IPS DF 4.7 (cell line): ENCODE results near the gene FLYWCH1.

Source experiments
- DNase-seq: peaks from one replicate; pipeline ENCODE4 v3.0.0-alpha.2; 2013; ENCODE audit warnings: low spot score; ENCODE audit errors: extremely low read depth

FLYWCH1 gene

GRCh38 chr16:2982402-2982801 lies 70.7 kb downstream of the FLYWCH1 start:
- DNase-seq, result no peak

DNA sequence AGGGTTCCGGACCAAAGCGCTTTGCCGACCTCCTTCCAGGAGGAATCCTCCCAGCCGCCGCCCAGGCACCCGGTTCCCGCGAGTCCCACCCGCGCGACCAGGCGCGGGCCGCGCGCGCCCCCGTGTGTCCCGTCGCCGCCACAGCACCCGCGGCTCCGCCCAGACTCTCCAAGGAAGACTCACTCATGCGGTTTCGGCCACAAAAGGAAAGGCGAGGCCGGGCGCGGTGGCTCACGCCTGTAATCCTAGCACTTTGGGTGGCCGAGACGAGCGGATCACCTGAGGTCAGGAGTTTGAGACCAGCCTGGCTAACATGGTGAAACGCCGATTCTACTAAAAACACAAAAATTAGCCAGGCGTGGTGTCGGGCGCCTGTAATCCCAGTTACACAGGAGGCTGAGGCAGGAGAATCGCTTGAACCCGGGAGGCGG lies 72.0 kb downstream of the FLYWCH1 start:
- DNase-seq, result no peak

DNA sequence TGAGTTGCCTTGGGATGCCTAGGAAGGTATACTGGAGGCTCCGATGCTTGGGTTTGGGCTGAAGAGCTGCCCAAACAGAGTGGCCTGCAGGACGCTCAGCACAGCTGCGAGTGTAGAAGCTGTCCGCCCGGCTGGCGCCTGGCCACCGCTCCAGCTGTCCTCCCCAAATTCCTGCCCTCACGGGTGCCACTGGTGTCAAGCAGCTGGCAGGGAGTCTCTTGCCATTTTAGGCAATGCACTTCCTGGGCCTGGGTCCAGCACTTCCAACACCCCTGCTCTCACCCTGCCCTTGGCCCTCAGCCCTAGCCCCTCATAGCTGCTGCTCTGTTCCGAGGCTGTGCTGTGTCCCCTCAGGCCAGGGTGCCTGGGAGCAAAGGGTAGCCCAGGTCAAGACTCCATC lies 73.7 kb downstream of the FLYWCH1 start:
- no peak for DNase-seq

GRCh38 chr16:2985893-2986355 lies 74.2 kb downstream of the FLYWCH1 start:
- no peak for DNase-seq

DNA sequence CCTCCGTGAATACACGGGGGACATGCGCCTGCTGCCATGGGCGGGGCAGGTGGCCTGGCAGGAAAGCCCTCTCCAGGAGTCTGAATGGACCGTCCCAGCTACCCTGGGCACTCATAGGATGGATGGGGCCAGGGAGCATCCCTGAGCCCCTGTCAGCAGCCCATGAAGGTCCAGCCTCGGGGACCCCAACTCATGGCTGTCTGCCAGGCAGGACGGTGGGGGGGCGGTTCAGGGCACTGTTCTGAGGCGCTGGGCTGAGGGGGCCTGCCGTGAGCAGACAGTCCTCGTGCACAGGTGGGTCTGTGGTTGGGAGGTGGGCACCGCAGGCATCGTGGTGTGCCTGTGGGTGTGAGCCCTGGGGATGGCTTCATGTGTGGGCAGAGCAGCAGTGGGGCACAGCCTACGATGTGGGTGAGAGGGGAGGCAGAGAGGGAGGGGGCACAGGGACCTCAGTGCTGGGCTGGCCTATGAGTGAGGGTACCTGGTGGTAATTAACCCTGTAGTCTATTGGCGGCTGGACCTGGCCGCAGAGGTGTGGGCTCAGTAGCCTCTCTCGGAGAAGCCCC lies 75.0 kb downstream of the FLYWCH1 start:
- no peak for DNase-seq

GRCh38 chr16:2987286-2987685 lies 75.6 kb downstream of the FLYWCH1 start:
- DNase-seq, result no peak

DNA sequence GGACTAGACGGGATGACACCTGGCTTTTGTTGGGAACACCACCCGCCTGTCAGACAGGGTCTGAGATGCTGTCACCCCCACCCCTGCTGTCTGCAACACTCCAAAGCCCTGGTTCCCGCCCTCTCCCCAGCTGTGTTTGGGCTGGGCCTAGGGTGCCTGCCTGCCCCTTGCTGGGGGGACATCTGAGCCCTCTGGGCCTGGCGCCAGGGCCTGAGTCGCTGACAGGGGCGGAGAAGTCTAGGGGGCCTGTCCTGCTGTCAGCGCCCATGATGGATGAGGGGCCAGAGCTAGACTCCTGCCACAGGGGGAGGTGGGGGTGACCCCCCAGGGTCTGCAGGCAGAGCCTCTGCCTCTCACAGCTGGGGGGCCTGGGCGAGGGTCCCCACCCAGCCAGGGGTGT lies 76.1 kb downstream of the FLYWCH1 start:
- no peak for DNase-seq

DNA sequence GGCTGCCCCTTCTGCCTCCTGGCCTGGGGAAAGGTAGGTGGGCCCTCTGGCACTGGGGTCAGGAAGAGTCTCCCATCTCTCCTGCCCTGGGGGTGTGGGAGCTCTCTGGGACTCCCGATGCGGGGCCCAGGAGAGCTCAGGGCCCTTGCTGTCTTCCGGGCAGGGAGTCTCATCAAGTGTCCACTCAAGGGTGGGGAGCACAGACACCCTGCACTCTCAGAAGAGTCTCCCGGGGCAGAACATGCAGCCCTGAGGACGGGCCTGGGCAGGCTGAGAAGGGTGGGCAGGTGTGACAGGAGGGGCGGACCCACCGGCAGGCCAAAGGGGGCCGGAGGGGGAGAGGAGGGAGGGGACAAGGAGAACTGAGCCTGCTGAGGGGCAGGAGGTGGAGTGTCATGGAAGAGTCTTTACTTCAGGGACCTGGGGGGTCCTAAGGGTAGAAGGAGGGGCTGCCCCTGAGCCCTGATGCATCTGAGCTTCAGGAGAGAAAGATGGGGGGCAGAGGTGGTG lies 76.9 kb downstream of the FLYWCH1 start:
- no peak for DNase-seq

- DNase-seq, result no peak
Measured at GRCh38 chr16:2990891-2991290, 79.2 kb downstream of the FLYWCH1 start.

DNA sequence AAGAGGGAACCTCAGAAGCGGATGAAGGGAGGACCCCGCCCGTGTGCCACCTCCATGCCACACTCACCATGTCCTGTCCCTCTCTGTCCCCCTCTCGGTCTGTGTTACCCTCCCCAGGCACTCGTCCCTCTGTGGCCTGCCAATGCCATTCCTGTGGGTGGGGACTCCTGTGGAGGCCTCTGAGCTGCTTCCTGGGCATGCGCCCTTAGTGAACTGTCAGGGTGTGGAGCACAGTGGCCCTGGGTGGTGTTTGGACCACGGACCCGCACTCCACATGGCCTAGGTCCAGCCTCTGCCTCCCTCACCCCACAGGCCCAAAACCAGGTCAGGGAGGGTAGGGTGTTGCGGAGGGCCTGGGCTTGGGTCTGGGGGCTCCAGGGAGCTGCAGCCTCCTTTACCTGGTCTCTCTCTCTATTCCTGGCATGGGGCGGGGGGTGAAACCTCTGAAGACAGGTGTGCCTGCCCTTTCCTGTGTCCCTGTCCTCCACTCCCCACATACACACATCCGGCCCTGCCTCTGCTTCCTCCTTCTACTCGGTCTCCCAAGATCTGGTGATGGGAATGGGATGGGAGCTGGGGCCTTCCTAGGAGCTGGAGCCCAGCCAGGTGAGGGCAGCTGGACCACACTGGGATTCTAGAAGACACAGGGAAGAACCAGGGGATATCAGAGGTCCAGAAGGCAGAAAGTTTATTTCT lies 80.0 kb downstream of the FLYWCH1 start:
- no peak for DNase-seq

DNA sequence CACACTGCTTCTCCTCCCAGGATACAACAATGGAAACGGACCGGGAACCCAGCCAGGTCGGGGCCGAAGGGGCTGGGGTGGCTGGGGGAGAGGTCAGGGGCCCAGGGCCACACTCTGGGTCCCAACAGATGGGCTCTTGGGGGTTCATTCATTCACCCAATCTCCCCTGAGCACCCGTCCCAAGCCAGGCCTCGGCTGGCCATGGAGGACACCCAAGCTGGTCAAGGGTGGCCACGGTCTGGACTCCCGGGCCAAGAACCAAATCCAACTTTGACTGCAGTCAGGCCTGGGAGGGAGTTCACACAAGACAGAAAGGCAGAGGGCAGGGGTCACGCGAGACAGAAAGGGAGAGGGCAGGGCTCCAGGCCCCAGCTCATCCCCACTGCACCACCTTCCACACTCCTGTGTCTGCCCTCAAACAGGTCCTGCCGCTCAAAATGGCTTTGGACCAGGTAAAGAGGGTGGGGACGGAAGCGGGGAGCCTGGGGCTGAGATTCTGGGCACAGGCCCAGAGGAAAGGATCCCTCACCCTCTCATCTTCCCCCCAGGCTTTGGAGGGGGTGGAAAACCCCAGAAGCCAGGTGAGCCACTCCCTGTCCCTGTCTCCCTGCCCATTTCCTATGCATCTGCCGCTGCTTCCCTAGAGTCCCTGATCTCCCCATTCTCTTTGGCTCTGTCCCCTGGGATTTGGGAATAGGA lies 80.8 kb downstream of the FLYWCH1 start:
- no peak for DNase-seq

DNA sequence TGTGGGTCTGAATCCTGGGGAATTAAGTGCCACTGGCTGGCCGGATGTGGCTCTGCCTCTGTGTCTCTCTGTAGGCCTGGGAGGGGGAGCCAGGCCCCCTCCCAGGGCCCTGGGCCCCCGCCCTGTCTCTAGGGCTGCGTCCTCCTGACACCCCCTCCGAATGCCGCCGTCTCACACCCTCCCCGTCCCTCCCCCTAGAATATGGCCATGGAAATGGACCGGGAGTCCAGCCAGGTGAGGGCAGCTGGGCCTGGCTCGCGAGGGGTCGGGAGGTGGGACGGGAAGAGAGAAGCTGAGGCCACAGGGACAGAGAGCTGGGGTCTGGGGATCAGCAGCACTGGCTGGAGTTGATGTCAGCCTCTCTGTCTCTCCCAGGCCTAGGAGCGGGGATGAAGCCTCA lies 84.6 kb downstream of the FLYWCH1 start:
- DNase-seq, result no peak

DNA sequence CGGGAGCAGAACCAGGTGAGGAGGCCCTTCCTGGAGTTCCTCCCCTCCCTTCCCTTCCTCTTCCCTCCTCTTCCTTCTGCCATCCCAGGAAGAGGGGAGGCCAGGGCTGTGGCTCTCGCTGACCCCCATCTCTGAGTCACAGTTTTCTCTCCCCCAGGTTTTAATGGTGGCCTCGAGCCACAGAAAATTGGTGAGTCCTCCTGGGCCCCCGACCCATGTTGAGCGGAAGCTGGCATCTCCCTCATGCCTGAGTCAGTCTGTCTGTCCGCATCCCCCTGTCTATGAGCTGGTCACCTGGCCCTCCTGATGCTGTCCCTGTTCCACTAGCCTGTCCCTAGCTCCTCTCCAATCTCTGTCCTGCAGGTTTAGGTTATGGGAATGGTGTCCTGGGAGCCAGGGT lies 88.2 kb downstream of the FLYWCH1 start:
- DNase-seq, result no peak

DNA sequence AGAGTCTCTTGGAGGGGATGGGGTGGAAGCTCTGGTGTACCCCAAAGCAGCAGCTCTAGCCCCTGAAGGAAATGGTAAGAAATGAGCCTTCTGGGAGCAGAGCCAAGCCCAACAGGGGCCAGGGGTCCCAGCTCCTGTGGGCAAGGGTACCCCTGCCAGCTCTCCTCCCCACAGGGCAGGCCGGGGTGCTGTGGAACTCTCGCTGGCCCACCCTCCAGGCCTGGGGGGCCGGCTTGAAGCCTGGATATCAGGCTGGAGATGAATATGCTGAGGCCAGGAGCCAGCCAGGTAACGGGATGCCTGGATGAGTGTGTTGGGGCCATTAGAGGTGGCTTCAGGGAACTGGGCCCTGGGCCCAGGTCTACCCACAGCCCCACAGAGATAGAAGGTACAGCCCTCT lies 88.8 kb downstream of the FLYWCH1 start:
- DNase-seq, result no peak
